Measurements from ENCODE around the gene SLC22A4.

The SLC22A4 gene

GRCh38 chr5:132344775-132345514 is 50.8 kb downstream of the SLC22A4 start:
- DNase-seq, result no peak

GRCh38 chr5:132353486-132353995 is 59.3 kb downstream of the SLC22A4 start:
- no peak for DNase-seq

GRCh38 chr5:132354381-132355139 is 60.4 kb downstream of the SLC22A4 start:
- DNase-seq, result no peak

GRCh38 chr5:132355140-132355765 is 61.1 kb downstream of the SLC22A4 start:
- DNase-seq, result no peak

GRCh38 chr5:132358775-132359174 is 64.6 kb downstream of the SLC22A4 start:
- DNase-seq, result no peak

DNA sequence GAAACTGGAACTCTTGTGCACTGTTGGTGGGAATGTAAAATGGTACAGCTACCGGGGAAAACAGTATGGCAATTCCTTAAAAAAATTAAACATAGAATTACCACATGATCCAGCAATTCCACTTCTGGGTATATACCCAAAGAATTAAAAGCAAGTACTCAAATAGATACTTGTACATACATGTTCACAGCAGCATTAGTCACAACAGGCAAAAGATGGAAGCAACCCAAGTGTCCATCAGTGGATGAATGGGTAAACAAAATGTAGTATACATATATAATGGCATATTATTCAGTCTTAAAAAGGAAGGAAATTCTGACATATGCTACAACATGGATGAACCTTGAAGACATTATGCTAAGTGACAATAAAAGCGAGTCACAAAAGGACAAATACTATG is 67.9 kb downstream of the SLC22A4 start:
- no peak for DNase-seq

- no peak for DNase-seq
Observed at GRCh38 chr5:132363431-132364112, 69.4 kb downstream of the SLC22A4 start.

DNA sequence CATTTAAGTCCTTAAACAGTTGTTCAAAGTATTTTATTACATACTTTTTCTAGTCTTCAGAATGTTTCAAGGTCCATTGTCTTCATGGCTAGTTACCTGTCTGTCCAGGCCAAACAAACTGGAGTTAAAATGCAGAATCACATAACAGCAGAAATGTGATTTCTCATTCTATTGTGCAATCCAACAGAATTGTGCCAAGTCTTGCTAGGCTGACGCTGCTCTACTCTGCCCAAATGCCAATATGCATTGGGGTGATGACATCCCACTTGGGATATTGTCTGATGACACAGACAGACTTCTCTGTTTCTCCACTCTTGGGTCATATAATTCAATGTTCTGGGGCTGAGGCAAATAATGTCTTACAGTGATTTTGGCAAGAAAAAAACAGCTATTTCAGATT is 70.1 kb downstream of the SLC22A4 start:
- no peak for DNase-seq

GRCh38 chr5:132365213-132365612 is 71.0 kb downstream of the SLC22A4 start:
- no peak for DNase-seq

- no peak for DNase-seq
Observed at GRCh38 chr5:132368186-132368585, 74.0 kb downstream of the SLC22A4 start.

- no peak for DNase-seq
Observed at GRCh38 chr5:132369007-132369473, 74.8 kb downstream of the SLC22A4 start.

DNA sequence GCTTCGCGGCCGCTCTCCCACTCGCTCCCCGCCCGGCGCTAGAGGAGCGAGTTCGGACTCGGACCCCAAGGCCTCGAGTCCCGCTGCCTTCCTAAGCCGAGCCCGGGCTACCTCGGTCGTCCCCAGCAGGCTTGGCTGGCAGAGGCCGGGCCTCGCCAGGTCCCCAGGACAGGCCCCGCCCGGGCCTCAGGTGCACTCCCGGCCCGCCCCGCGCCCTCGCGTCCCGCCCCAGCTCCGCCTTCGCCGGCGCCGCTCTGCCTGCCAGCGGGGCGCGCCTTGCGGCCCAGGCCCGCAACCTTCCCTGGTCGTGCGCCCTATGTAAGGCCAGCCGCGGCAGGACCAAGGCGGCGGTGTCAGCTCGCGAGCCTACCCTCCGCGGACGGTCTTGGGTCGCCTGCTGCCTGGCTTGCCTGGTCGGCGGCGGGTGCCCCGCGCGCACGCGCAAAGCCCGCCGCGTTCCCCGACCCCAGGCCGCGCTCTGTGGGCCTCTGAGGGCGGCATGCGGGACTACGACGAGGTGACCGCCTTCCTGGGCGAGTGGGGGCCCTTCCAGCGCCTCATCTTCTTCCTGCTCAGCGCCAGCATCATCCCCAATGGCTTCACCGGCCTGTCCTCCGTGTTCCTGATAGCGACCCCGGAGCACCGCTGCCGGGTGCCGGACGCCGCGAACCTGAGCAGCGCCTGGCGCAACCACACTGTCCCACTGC is 75.4 kb downstream of the SLC22A4 start, which contains the start of gene SLC22A5:
Gene SLC22A5, plus strand, starts transcription at position 237 of the 707 bp plus-strand sequence. Its CDS starts 263 bp downstream, at position 500.
- peak; percentile 91 for DNase-seq

DNA sequence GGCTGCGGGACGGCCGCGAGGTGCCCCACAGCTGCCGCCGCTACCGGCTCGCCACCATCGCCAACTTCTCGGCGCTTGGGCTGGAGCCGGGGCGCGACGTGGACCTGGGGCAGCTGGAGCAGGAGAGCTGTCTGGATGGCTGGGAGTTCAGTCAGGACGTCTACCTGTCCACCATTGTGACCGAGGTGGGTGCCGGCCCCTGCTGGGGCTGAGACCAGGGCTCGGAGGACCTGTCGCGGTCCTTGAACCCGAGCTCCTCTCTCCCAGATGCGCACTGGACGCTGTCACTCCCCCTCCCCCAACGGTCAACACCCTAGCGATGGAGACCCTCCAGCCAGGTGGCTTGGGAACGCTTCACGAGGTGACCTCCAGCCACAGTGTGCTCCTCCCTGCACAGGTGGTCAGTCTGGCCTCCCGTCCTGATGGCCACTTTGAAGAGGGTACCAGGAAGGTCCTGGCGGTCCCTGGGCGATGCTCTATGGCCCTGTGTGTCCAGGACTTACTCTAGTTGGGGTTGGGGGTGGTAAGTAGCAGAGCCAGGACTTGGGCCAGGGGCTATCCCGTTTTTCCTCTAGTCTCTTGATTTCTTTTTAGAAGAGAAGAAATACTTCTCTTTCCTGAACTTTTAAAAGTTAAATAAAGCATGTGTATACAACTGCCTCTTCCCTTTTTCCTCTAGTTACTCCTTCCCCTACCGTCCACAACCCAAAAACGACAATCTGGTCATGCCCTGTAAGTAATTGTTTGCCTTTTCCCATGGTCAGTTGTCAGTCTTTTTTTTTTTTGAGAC is 76.2 kb downstream of the SLC22A4 start:
- no peak for DNase-seq

DNA sequence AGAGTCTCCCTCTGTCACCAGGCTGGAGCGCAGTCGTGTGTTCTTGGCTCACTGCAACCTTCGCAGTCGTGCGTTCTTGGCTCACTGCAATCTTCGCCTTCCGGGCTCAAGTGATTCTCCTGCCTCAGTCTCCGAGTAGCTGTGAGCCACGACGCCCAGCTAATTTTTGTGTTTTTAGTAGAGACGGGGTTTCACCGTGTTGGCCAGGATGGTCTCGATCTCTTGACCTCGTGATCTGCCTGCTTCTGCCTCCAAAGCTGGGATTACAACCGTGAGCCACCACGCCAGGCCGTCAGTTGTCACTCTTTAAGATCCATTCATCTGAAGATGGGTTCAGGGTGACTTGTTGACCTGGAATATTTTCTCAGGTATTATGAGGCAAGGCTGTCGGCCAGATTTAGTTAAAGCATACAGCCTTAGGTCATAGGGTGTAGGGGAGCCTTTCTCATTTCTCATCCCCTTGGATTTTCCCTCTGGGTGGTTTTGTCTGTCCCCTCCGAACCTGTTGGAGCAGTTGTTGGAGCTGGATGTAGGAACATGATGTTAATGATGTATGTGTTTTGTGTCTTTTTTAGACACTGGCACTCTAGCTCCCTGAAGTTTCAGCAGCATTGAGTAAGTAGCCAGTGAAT is 76.9 kb downstream of the SLC22A4 start:
- no peak for DNase-seq

DNA sequence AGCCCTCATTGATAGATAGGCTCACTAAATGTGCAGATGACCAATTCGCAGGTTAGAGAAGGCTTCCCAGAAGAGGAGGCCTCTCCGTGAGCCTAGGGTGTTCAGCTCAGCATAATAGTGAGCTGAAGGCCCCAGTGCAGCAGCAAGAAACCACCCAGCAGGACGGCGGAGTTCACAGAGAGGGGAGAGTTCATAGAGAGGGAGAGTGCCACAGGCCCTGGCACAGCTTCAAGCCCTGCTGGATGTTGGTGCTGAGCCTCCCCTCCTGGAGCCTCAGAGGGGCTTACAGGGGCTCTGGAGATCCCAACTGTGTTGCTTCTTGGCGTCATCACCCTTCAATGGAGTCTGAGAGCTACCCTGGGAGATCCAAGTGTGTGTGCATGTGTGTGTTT is 77.4 kb downstream of the SLC22A4 start:
- DNase-seq, result no peak

- no peak for DNase-seq
Observed at GRCh38 chr5:132372127-132372526, 77.9 kb downstream of the SLC22A4 start.

DNA sequence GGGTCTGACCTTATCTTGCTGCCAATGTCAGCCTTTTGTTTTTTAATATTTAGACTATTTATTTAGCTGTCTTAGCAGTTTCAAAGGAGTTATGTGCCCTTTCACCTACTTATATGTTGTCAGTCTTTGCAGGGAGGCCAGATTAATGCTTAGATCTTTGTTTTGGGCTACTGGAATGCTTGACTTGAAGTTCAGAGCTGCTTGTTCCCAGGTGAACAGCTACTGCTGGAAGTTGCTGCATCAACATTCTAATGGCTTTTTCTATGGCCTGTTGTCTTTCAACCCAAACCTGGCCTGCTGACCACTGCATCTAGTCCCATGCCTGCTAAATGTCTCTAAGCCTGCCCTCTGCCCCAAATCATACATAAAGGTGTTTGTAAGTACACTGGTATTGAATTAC is 78.3 kb downstream of the SLC22A4 start:
- no peak for DNase-seq

GRCh38 chr5:132375957-132376356 is 81.8 kb downstream of the SLC22A4 start:
- DNase-seq, result no peak

GRCh38 chr5:132376694-132377641 is 82.8 kb downstream of the SLC22A4 start:
- DNase-seq, result no peak

- no peak for DNase-seq
Observed at GRCh38 chr5:132377738-132378137, 83.5 kb downstream of the SLC22A4 start.
